Left lung (tissue), 10 donors: ENCODE data around the gene MAP3K7CL. TPM values are rescaled to one million over a fixed set of nuclear protein-coding genes. Genes with fewer than 3 reads are reported as not detected.

ENCODE experiments used
- ATAC-seq: fragments of 200-7000 bp; cut with Tn5 transposase; one replicate; pipeline ENCODE4 v1.9.1; 2020; ENCODE audit warnings: moderate library complexity
- DNase-seq, 4 donors: peaks; one replicate each; pipeline ENCODE4 v3.0.0-alpha.2; 2013 to 2020
- H3K27ac ChIP-seq, 2 donors: fragments of 200-600 bp; sonication (generic) in 1 of 2; one replicate each; pipeline versions ENCODE4 v1.5.0 to v1.8.0; 2020 to 2021
- H3K27me3 ChIP-seq, 2 donors: fragments of 200-600 bp; sonication (generic) in 1 of 2; one replicate each; pipeline versions ENCODE4 v1.5.0 to v1.8.0; 2020 to 2021
- H3K36me3 ChIP-seq, 2 donors: fragments of 200-600 bp; sonication (generic) in 1 of 2; one replicate each; pipeline versions ENCODE4 v1.5.0 to v1.8.0; 2020 to 2021
- H3K4me1 ChIP-seq, 2 donors: fragments of 200-600 bp; one replicate each; pipeline ENCODE4 v1.8.0; 2021
- H3K4me3 ChIP-seq, 2 donors: fragments of 200-600 bp; sonication (generic) in 1 of 2; one replicate each; pipeline versions ENCODE4 v1.5.0 to v1.8.0; 2020 to 2021; ENCODE audit warnings: mild to moderate bottlenecking in 1 of 2
- H3K9me3 ChIP-seq, 2 donors: fragments of 200-600 bp; sonication (generic) in 1 of 2; one replicate each; pipeline versions ENCODE4 v1.5.0 to v1.8.0; 2020 to 2021
- CTCF ChIP-seq, 2 donors: fragments of 200-600 bp; sonication (generic) in 1 of 2; IDR thresholded peaks; one replicate each; pipeline versions ENCODE4 v1.5.0 to v1.8.0; 2021; ENCODE audit warnings: antibody characterized with exemption in 2 of 2
- intact Hi-C, 2 donors: fragments of 100-400 bp; cut with DNase I; formaldehyde crosslinking; loops; one replicate each; pipeline versions ENCODE4 v1.11.2 to v1.14.2; 2022
- polyA plus RNA-seq, 6 donors: library from polyadenylated mRNA; unstranded; fragments of 120-200 nt; gene quantifications; one replicate each; pipeline ENCODE4 v1.2.1, GENCODE V29; 2013; ENCODE audit not compliant: insufficient read length in 6 of 6
- total RNA-seq, 2 donors: library from RNA; stranded (reverse); fragmentation: NEBNext Ultra II Directional; extraction: Animal tissue kit (Norgen Biotek cat#: 25700); gene quantifications; one replicate each; pipeline ENCODE4 v1.2.1, GENCODE V29; 2021
- donor health status: DM: no; HTN: yes; CAD: no.
- donor health status: DM: no; HTN: no; CAD: no.

Gene MAP3K7CL
- total and polyA plus RNA-seq, 8 donors = 5.0 to 8.5 (median 6.8) TPM

- no peaks in the 10 kb centered on the region for H3K27me3 ChIP-seq
- peaks cover 6 to 61% of the 10 kb centered on the region in 2 donors for H3K4me1 ChIP-seq
- H3K4me3 ChIP-seq = no peak overlapping the region
- ATAC-seq (peak; percentile 29), DNase-seq (no peak)
- intact Hi-C loops = no loop called here
- TF ChIP-seq CTCF (IDR thresholded peaks at IDR 0.05) = no peak
- H3K27ac ChIP-seq = peak overlapping the region in 1 of 2 donors; percentile 79
- no peaks in the 10 kb centered on the region for H3K9me3 ChIP-seq
- no peaks in the 10 kb centered on the region for H3K36me3 ChIP-seq
Observed at GRCh38 chr21:29190923-29191331, 60.5 kb downstream of the MAP3K7CL start.

DNA sequence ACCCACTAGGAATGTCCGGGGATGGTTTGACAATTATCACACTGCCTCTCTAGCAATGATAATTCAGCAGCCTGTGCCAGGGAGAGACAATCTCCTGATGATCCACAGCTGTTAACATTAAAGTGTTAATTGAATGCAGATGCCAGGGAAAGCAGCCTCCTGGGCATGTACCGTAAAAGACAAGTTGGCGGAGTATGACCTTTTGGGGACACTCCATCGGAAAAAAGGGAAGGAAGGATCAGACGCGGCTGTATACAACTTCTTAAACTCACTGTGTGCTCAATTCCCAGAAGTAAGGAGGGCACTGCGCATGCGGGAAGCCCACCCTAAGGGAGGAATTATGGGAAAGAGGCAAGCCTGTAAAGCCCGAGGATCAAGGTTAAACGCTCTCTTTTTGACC lies 62.6 kb downstream of the MAP3K7CL start:
- Histone ChIP-seq H3K4me1 (peaks cover 6 to 72% of the 10 kb centered on the region in 2 donors), H3K4me3 (no peak overlapping the region), H3K9me3 (no peaks in the 10 kb centered on the region), H3K27me3 (no peaks in the 10 kb centered on the region), H3K36me3 (no peaks in the 10 kb centered on the region), H3K27ac (peak overlapping the region in 1 of 2 donors; percentile 5)
- DNase-seq (peak in 1 of 4 donors; percentile 34), ATAC-seq (no peak)
- no peak for TF ChIP-seq CTCF (IDR thresholded peaks at IDR 0.05)
- intact Hi-C loops = no loop called here

GRCh38 chr21:29193901-29194300 lies 63.5 kb downstream of the MAP3K7CL start:
- Histone ChIP-seq H3K4me1 (peaks cover 6 to 69% of the 10 kb centered on the region in 2 donors), H3K27ac (peak overlapping the region in 1 of 2 donors; percentile 94), H3K36me3 (no peaks in the 10 kb centered on the region), H3K9me3 (no peaks in the 10 kb centered on the region), H3K27me3 (no peaks in the 10 kb centered on the region), H3K4me3 (no peak overlapping the region)
- ATAC-seq (no peak), DNase-seq (no peak)
- no peak for TF ChIP-seq CTCF (IDR thresholded peaks at IDR 0.05)
- intact Hi-C loops = no loop called here

GRCh38 chr21:29194342-29194741 lies 63.9 kb downstream of the MAP3K7CL start:
- peak overlapping the region in 1 of 2 donors; percentile 94 for H3K27ac ChIP-seq
- H3K36me3 ChIP-seq = no peaks in the 10 kb centered on the region
- no peak for TF ChIP-seq CTCF (IDR thresholded peaks at IDR 0.05)
- H3K27me3 ChIP-seq = no peaks in the 10 kb centered on the region
- ATAC-seq (no peak), DNase-seq (no peak)
- no peak overlapping the region for H3K4me3 ChIP-seq
- H3K9me3 ChIP-seq = no peaks in the 10 kb centered on the region
- peaks cover 6 to 69% of the 10 kb centered on the region in 2 donors for H3K4me1 ChIP-seq
- intact Hi-C loops = no loop called here

DNA sequence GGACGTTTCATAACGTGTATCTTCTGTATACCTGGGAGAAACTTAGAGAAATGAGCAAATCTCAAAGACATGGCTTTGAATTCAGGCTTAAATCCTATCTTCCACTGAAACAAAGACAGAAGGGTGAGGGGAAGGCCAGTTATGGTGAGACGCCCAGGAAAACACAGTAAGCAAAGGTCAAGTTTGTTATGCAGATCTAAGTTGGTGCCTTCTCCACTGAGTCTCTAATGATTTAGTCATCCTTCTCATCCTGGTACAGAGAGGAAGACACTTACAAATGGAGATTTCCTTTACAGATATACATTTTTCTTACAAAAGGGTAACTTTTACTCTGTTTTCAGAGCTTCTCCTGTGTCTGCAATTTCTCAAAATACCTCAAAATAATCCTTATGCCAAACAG lies 64.4 kb downstream of the MAP3K7CL start:
- ATAC-seq (no peak), DNase-seq (no peak)
- H3K4me1 ChIP-seq = peaks cover 6 to 69% of the 10 kb centered on the region in 2 donors
- H3K27me3 ChIP-seq = no peaks in the 10 kb centered on the region
- no peak overlapping the region for H3K4me3 ChIP-seq
- intact Hi-C loops = no loop called here
- H3K36me3 ChIP-seq = no peaks in the 10 kb centered on the region
- no peak for TF ChIP-seq CTCF (IDR thresholded peaks at IDR 0.05)
- peak overlapping the region in 1 of 2 donors; percentile 94 for H3K27ac ChIP-seq
- no peaks in the 10 kb centered on the region for H3K9me3 ChIP-seq
